Measurements from ENCODE around the gene CNRIP1.

Gene CNRIP1

DNA sequence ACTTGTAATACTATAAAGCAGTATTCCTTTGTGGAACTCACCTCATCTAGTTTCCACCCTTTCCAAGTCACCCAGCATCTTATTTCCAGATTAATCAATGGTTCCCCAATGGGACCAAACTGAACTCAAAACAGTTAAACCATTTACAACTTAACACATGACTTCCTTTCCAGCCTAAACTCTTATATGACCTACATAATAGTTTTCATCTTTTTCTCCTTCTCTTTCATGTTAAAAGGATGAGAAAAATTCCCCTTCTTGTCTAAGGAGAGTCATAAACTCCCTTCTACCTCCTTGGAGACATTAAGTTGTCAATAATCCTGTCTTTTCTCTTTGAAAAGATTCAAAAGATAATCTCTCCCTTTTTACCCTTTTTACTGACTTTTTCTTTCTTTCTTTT lies 74.1 kb downstream of the CNRIP1 start:
- POLR2A ChIA-PET (ENCODE audit: low non-redundant PET), result no interaction called here
- TF ChIP-seq, protein P1, sequence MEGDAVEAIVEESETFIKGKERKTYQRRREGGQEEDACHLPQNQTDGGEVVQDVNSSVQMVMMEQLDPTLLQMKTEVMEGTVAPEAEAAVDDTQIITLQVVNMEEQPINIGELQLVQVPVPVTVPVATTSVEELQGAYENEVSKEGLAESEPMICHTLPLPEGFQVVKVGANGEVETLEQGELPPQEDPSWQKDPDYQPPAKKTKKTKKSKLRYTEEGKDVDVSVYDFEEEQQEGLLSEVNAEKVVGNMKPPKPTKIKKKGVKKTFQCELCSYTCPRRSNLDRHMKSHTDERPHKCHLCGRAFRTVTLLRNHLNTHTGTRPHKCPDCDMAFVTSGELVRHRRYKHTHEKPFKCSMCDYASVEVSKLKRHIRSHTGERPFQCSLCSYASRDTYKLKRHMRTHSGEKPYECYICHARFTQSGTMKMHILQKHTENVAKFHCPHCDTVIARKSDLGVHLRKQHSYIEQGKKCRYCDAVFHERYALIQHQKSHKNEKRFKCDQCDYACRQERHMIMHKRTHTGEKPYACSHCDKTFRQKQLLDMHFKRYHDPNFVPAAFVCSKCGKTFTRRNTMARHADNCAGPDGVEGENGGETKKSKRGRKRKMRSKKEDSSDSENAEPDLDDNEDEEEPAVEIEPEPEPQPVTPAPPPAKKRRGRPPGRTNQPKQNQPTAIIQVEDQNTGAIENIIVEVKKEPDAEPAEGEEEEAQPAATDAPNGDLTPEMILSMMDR (conservative IDR thresholded peaks at IDR 0.05; ENCODE audit: low read depth), result no peak
- H3K27ac ChIP-seq, result no peak overlapping the region
- DNase-seq (ENCODE audit: low spot score), result no peak
- CTCF ChIA-PET, result interaction anchor here (0.6 to 0.7 kb wide), 3 partner anchors 49 to 1446 kb away, joined by 3 to 4 read pairs (median 3); no protein-coding TSS in a partner anchor

DNA sequence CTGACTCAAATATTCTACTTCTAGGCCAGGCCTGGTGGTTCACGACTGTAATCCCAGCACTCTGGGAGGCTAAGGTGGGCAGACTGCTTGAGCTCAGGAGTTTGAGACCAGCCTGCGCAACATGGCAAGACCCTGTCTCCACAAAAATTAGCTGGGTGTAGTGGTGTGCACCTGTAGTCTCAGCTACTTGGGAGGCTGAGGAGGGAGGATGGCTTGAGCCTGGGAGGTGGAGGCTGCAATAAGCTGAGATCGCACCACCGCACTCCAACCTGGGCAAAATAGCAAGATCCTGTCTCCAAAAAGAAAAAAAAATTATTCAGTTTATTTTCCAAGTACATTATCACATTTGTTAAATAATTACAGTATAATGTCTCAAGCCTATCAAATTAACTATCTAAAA lies 74.7 kb downstream of the CNRIP1 start:
- DNase-seq (ENCODE audit: low spot score), result no peak
- ChIA-PET CTCF (interaction anchor here (0.6 to 0.7 kb wide), 3 partner anchors 12 to 1445 kb away, joined by 3 to 5 read pairs (median 4); no protein-coding TSS in a partner anchor), POLR2A (ENCODE audit: low non-redundant PET) (no interaction called here)
- TF ChIP-seq, protein P1 (conservative IDR thresholded peaks at IDR 0.05; ENCODE audit: low read depth), result no peak
- peak overlapping the region; percentile 28; the same call in 1 of the 2 replicates for H3K27ac ChIP-seq

DNA sequence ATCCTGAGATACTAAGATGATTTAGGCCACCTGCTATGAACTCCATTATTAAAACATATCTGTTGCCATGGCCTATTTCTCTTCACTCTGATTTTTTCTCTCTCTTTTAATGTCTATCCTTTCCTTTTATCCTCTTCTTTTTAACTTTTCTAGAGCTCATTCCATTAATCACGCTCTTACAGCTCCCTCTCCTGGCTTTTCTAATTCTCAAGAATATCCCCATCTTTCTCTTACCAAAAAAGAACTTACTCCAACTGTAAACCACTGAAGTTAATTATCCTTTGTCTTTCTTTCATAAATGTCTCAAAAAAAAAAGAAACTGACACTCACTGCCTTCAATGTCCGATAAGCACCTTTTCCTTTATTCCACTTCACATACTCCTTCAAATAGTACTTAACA lies 75.3 kb downstream of the CNRIP1 start:
- TF ChIP-seq, protein P1 (conservative IDR thresholded peaks at IDR 0.05; ENCODE audit: low read depth), result no peak
- CTCF ChIA-PET, result interaction anchor here (0.6 kb wide), 2 partner anchors 13 to 116 kb away, joined by 5 read pairs; no protein-coding TSS in a partner anchor
- DNase-seq (ENCODE audit: low spot score), result no peak
- H3K27ac ChIP-seq, result no peak overlapping the region
- POLR2A ChIA-PET (ENCODE audit: low non-redundant PET), result no interaction called here

All from RWPE1 (cell line).